Fibroblast of skin of scalp (primary cell): ENCODE results near the gene SCUBE1.

Source experiments
- DNase-seq: peaks from one replicate; pipeline ENCODE4 v3.0.0-alpha.2; 2013

The SCUBE1 gene

GRCh38 chr22:43326331-43327156 is 16.6 kb downstream of the SCUBE1 start:
- DNase-seq, result no peak

DNA sequence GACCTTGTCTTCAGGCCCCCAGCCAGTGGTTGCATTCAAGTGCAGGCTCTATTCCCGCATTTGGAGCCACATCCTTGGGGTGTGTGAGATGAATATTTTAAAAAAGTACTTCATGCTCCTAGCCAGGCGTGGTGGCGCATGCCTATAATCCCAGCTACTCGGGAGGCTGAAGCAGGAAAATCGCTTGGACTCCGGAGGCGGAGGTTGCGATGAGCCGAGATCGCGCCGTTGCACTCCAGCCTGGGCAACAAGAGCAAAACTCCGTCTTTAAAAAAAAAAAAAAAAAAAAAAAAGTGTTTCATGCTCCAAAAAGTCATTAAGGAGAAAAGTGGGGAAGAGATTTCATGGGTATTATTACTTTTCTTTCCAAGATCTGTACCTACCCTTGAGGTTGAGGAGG is 18.0 kb downstream of the SCUBE1 start:
- no peak for DNase-seq

DNA sequence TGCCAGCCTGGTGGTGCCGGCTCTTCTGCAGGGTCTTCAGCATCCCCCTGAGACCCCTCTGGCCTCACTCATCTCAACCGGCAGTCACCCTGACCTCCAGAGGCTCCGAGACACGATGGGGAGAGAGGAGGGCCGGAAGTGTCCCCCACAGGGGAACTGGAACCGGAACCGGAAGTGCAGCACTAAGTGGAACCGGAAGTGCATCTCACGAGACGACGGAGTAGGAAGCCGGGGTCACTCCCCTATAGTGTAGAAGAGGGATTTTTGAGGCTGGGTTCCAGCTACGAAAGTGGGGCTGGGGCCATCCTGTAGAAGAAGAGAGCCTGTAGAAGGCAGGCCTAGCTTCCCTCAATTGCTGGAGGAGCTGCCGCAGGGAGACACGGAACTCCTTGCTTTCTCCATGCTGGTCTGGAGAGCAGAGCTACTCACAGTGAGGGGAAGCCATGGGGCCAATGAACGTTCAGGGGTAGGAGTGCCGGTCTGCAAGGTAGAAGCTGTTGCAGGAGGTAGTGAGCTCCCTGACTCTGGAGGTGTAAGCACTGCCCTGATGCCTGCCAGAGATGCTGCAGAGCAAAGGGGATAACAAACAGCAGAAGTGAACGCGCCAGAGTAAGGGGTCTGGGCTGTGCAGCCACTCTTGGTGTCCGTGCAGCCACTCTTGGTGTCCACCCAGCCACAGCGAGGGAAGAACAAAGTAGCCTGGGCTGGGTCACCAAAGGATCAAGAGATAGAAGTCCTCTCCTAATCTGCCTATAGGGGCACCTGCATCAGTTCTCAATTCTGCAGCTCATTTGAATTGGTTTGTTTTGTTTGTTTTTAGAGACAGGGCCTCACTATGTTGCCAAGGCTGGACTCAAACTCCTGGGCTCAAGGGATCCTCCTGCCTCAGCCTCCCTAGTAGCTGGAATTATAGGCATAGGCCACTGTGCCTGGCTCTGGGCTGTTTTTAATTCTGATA is 21.9 kb downstream of the SCUBE1 start:
- no peak for DNase-seq

- peak; percentile 35 for DNase-seq
These were observed 23.3 kb downstream of the SCUBE1 start for GRCh38 chr22:43319661-43320486.

GRCh38 chr22:43317239-43317638 is 25.9 kb downstream of the SCUBE1 start:
- DNase-seq, result no peak

DNA sequence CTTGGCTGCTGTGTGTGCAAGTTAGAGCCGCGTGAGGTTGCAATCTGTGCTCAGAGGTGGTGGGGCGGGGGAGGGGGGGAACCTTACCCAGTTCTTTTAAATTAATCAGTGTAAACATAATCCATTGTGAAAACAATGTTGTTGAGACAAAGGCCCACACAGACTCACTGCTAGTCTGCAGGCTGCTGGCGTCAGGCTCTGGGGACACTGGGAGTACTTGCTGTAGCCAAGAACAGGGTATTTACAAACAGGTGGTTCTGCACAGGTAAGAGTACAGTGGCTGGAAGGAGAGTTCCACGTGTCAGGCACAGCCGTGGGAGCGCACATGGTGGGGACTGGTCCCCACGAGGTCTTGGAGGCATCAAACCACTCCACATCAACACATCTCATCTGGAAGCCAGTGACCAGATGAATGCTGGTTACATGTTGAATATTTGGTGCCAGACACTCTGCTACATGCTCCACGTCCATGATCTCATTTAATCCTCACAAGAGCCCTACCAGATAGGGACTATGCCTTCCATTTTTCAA is 27.4 kb downstream of the SCUBE1 start:
- no peak for DNase-seq

GRCh38 chr22:43314611-43315010 is 28.6 kb downstream of the SCUBE1 start:
- no peak for DNase-seq

DNA sequence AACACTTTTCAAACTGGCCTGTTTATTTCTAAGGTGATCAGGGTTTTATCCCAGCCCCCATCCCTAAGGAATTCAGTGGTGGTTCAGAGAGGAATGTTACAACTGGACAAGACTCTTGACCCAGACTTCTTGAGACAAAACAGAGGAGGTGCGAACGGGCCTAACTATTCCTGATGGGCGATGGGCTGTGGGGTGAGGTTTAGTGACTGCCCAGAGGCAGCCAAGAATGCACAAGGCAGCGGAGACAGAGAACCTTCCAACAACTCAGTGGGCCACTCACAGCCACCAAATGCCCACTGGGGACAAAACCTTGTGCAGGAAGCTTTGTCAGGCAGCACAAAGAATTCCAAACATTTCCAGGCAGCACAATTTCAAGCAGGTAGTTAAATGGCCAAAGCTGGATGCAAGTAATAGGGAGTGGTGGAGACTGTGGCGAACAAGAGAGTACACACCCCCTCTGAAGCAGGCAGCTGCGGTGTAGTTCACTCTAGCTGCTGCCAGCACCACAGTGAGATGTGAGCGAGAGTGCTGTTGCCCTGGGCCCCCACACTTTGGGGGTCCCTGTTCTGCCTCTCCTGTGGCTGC is 29.2 kb downstream of the SCUBE1 start:
- no peak for DNase-seq

DNA sequence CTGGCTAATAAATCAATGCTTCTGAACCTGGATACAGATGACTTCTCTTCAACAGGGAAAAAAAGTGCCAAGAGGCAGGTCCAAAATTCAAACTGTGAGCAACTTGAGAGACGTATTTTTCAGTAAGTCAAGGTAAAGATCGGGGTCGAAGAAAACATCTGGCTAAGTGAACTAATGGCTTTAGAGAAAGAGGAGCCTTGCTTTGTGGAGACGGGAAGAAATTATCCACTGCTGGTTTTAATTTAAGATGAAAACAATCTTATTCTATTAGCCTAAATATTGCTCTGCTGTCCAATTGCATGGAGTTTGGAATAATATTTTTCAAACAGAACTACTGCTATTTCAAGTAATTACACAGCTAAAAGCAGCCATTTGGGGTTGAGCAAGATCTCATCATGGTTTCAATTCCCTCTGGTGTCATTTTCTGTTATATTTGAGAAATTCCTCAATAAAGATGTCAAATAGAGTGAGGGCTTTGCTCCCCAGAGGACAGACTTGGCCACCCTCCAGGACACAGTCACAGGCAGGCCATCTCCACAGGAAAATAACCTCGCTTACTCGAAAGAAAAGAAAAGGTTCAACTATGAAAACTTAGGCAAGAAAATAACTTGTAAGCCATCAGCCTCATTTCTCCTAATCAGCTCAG is 29.8 kb downstream of the SCUBE1 start:
- DNase-seq, result peak; percentile 70

GRCh38 chr22:43312608-43313007 is 30.6 kb downstream of the SCUBE1 start:
- DNase-seq, result no peak

- DNase-seq, result no peak
These were observed 32.4 kb downstream of the SCUBE1 start for GRCh38 chr22:43310798-43311197.

DNA sequence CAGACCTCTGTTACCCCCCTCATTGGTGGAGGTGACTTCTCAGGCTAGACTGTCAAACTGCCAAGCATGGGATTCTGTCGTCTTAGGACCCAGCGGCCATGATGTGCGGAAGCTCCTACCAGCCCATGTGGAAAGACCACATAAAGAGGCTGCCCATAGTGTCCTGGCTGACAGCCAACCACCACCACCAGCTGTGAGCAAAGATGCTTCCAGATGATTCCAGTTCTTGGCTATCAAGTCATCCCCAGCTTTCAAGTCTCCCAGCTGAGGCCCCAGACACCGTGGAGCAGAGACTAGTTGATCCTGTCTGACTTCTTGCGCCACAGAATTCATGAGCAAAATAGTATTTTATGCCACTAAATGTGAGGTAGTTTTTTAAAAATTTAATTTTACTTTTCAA is 32.9 kb downstream of the SCUBE1 start:
- peak; percentile 62 for DNase-seq

DNA sequence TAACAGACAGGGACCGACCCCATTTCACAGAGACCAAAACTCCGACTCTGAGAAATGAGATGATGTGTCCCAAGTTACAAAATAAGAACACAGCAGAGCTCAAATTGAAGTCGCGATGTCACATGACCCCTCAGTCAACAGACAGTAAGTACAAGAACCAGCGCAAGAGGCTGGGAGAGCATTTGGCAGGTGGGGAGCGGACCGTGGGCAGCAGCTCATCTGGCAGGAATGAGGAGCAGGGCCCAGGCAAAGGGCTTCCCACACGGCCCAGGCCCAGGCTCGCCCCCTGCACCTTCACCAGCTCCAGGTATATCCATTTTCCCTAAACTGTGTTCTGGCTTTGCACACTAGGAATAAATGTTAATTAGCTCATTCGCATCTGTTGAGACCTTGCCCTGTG is 34.3 kb downstream of the SCUBE1 start:
- DNase-seq, result no peak

DNA sequence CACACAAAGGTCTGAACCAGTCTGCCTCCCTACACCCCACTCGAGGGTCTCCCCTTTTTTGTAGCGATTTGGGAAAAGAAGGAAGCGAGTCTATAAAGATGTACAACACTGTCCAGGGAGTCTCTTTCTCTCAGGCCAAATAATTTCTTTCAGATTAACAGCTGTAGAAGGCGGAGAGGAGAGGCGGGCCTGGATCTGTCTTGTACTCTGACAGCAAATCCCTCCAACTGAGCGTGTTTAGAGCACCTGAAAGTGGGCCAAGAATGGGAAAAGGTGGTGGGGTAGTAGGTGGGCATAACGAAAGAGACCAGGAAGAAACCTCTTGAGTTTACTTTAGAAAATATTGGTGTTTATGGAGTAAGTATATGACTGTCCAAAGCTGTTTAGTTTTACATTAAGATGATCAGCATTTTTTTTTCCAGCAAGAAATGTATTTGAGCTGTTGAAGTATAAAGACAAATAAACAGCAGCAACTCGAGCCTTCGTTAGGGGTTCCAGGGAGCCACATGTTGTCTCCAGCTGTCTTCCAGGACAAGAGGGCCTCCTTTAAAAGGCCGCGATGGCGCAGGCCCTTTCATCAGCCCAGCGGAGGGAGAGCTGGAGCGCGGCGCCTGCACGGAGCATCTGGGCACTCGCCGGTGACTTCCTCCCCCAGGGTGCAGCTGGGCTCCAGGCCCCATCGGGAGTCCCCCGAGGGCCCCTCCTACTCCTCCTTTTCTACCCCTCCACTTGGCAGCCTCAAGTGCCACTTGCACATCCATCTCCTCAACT is 34.9 kb downstream of the SCUBE1 start:
- DNase-seq, result no peak

DNA sequence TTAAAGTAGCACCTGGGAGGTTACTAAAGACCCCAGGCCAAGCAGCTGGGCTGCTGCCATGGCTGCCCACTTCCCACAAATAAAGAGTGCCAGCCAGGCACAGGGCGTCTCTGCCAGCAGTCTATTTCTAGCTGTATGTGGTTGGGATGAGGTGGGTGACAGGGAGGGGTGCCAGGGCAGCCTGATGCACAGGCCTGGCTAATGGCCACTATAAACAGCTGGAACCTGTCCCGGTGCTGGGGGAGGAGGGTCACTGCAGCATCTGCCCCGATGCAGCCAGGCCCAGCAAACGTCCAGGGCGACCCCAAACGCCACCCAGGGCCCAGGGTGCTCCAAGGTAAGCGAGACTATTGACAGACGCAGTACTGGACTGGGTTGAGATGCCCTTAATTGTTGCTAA is 37.4 kb downstream of the SCUBE1 start:
- DNase-seq, result no peak

- DNase-seq, result no peak
These were observed 38.2 kb downstream of the SCUBE1 start for GRCh38 chr22:43304831-43305590.

- no peak for DNase-seq
These were observed 39.4 kb downstream of the SCUBE1 start for GRCh38 chr22:43303751-43304150.

- DNase-seq, result no peak
These were observed 40.0 kb downstream of the SCUBE1 start for GRCh38 chr22:43303166-43303565.

DNA sequence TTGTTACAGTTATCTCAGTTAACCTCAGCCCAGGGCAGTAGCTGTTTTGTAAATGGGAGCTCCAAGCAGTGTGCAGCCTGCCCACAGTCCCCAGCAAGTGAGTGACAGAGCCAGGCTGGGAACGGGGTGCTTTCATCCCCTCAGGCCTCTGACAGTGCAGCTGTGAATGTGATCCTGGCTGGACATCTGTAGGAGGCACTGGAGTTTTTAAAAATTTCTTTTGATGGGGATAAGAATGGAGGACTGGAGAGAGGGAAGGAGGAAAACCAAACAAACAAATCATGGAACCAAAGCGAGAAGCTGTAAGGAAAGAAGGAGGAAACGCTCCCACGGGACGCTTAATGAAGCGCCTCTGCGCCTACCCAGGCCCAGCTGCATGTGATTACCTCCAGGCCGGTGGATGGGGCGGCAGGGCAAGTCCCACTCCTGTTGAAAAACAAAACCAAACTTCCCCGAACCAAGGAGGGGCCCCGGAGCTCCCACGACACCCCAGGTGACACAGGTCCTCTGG is 40.6 kb downstream of the SCUBE1 start:
- no peak for DNase-seq

- no peak for DNase-seq
These were observed 41.3 kb downstream of the SCUBE1 start for GRCh38 chr22:43301866-43302265.
